GM19467 (cell line): ENCODE results near the gene COL4A5.

Experiments used
- ATAC-seq: cut with Tn5 transposase; IDR thresholded peaks from one replicate; pipeline ENCODE4 v1.9.1; 2021; ENCODE audit warnings: mild to moderate bottlenecking, moderate library complexity; ENCODE audit not compliant: unreplicated experiment

COL4A5 gene

DNA sequence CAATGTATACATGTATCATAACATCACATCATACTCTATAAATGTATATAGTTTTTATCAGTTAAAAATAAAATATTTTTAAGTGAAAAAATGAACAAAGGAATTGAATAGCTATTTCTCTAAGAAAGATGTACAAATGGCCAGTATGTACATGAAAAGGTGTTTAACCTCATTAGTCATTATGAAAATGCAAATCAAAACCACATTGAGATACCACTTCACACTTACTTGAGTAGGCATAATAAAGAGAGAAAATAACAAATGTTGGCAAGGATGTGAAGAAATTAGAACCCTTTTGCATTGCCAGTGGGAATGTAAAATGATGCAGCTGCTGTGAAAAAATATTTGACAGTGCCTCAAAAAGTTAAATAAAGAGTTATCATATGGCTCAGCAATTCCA lies 201.2 kb downstream of the COL4A5 start:
- ATAC-seq, result no peak

GRCh38 chrX:108641589-108642272 lies 202.1 kb downstream of the COL4A5 start:
- ATAC-seq, result no peak

DNA sequence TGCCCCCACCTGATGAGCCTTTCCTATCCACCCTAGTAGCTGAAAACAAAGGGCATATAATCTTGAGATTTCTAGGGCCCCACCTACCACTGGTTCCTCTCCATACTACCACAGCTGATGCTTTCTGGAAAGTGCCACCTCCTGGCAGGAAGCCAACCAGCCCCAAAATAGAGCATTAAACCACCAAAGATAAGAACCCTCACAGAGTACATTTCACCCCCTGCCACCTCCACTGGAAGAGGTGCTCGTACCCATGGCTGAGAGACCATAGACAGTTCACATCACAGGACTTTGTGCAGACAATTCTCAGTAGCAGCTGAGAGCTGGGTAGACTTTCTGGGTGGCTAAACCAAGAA lies 202.6 kb downstream of the COL4A5 start:
- ATAC-seq, result no peak

DNA sequence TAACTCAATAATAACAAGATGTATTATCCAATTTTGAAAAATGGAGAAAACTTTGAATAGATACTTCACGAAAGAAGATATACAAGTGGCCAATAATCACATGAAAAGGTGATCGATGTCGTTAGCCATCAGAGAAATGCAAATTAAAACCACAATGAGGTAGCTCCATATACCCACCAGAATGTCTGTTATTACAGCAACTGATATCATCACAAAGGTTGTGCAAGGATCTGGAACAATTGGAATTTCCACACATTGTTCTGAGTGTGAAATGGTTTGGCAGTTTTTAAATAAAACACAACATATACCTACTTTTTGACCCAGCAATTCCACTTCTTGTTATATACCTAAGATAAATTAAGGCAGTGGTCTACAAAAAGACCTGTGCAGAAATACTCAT lies 225.1 kb downstream of the COL4A5 start:
- ATAC-seq, result no peak

DNA sequence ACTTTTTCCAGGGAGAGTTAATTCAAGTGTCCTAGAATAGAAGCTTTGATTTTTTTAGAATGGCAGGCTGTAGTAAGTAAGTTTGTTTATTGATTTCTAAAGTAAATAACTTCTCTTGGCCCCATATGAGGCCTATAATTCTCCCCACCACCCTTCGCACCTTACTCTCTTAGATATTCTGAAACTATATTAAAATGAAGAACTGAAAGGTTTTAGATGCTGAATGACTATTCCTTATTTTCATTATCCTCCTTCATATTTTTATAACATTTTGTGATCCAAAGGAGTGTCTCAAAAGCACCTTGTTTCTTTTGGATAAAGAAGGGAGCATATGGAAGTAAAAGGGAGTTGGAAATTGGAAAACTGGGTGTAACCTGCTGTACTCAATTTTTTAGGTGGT lies 226.5 kb downstream of the COL4A5 start:
- no peak for ATAC-seq

DNA sequence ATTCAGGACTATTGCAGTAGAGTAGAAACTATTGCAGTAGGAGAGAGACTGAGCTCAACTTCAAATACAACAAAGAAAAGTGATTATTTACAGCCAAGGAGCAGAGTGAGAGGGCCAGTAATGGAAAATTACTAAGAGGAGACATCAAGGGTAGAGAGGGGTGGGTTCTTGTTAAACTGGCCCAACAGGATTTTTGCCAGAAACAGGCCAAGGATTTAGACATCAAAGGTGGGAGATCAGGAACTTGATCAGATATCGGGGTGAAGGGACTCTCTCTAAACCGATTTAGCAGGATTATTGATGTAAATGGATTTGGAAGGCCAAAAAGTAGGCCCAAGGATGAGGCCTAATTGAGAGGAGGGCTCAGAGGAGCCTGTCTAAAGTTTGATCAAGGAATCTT lies 231.9 kb downstream of the COL4A5 start:
- no peak for ATAC-seq

DNA sequence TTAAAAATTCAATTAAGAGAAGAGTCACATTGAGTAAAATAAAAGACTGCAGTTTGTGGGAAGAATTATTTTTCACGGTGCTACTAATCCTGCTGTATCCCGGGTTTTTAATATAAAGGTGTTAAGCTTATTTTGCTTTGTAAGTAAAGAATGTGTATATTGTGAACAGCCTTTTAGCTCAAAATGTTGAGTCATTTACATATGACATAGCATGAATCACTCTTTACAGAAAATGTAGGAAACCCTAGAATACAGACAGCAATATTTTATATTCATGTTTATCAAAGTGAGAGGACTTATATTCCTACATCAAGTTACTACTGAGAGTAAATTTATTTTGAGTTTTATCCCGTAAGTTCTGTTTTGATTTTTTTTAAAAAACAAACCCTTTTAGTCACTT lies 257.1 kb downstream of the COL4A5 start:
- ATAC-seq, result no peak

DNA sequence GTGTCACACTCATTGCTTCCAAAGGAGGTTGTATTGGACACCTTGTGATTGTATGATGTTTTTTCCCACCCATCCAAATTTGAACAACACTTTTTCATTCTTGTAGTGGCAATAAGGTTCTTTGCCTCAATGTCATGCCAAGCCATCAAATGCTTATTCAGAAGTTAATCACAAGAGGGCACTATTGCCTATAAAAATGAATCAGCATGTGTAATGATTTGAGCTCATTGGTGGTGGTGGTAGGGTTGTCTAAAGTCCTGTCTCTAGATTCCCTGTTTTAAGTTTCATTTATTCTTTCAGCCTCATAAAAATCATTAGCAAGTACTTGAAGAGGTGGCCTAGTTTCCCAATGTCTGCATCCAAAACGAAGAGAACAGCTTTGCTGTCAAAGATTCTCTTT lies 259.7 kb downstream of the COL4A5 start:
- ATAC-seq, result no peak

GRCh38 chrX:108701633-108702032 lies 262.0 kb downstream of the COL4A5 start:
- ATAC-seq, result no peak

GRCh38 chrX:108702530-108702929 lies 262.9 kb downstream of the COL4A5 start:
- no peak for ATAC-seq

GRCh38 chrX:108704839-108705238 lies 265.2 kb downstream of the COL4A5 start:
- no peak for ATAC-seq

- no peak for ATAC-seq
Measured at GRCh38 chrX:108712886-108713285, 273.2 kb downstream of the COL4A5 start.

DNA sequence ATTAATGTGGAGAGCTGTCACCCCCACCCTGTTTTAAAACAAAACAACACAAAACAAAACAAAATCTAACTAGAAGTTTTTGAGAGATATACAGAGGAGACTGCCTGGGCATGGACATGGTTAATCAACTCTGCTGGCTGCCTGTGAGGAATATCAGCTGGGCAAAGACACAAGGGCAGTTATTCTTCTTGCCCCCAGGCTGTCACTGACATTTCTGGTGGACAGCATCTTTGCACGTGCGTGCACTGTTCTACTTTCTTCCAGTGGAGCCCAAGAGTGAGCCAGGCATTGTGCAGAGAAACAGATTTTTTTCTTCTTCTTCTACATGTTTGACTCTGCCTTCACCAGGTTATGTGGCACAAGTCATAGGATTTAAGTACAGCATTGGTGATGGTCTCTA lies 282.9 kb downstream of the COL4A5 start:
- ATAC-seq, result no peak

GRCh38 chrX:108726748-108727147 lies 287.1 kb downstream of the COL4A5 start:
- ATAC-seq, result no peak

GRCh38 chrX:108731153-108731552 lies 291.5 kb downstream of the COL4A5 start:
- no peak for ATAC-seq

DNA sequence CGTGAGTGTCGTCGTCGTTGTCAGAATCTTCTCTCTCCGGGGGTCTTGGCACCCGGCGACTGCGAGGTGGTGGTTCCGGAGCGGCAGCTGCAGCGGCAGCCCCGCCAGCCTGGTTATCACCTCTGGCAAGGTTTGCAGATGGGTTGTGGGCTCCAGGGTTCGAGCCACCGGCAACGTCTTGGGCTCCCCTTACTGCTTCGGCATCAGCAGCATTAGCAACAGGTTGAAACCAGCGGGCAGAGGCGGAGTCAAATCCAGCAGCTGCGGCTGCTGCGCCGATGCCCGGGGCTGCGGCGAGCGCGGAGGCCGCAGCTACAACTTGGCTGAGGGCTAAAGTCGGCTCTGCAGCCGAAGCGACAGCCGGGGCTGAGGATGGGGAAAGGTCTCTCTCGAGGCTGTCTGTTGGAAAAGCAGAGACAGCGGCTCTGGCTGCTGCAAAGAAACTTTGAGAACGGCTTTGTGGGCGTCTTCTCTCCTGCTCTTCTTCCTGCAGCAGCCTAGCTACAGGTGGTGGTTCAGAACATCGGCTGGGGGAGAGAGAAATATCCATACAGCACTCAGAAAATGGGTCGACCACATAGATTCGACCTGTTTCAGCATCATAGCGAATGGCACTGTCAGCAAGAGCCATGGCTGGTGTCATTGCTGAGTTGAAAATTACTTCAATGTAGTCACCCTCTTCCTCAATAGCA lies 293.1 kb downstream of the COL4A5 start:
- ATAC-seq, result no peak

GRCh38 chrX:108734426-108734825 lies 294.8 kb downstream of the COL4A5 start:
- no peak for ATAC-seq

- no peak for ATAC-seq
Measured at GRCh38 chrX:108735091-108735678, 295.5 kb downstream of the COL4A5 start.

DNA sequence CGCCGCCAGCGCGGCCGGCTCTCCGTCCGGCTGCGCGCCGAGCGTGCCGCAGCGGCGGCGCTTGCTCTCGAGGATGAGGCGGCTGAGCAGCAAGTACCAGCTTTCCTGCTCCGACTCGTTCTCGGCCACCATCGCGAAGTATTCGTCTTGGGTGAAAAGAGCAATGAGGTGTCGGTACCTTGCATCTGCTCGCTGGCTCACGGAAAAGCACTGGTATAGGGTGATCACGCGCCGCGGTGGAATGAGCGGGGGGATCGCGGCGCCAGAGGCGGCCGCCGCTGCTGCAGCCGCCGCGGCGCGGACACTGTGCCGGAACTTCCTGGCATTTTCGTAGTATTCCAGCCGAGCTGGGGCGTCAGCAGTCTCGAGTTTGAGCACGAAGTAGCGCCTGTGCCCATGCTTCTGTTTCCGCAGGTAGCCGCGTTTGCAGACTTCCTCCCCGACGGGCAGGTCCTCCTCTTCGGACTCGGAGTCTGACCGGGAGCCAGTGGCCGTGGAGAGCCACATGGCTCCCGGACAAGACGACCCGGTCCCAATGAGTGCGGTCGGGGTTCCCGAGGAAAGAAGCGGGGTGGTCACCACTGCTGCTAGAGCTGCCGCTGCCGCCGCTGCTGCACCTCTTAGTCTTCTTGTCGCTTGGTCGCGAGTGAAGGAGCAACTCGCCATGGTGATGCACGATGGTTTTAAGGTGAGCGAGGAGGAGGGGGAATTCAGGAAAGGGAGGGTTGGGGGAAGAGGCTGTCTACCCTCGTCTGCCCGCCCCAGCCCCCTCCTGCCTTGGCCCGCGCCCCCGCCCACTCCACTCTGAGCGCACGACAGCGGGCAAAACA lies 296.3 kb downstream of the COL4A5 start:
- ATAC-seq, result no peak

DNA sequence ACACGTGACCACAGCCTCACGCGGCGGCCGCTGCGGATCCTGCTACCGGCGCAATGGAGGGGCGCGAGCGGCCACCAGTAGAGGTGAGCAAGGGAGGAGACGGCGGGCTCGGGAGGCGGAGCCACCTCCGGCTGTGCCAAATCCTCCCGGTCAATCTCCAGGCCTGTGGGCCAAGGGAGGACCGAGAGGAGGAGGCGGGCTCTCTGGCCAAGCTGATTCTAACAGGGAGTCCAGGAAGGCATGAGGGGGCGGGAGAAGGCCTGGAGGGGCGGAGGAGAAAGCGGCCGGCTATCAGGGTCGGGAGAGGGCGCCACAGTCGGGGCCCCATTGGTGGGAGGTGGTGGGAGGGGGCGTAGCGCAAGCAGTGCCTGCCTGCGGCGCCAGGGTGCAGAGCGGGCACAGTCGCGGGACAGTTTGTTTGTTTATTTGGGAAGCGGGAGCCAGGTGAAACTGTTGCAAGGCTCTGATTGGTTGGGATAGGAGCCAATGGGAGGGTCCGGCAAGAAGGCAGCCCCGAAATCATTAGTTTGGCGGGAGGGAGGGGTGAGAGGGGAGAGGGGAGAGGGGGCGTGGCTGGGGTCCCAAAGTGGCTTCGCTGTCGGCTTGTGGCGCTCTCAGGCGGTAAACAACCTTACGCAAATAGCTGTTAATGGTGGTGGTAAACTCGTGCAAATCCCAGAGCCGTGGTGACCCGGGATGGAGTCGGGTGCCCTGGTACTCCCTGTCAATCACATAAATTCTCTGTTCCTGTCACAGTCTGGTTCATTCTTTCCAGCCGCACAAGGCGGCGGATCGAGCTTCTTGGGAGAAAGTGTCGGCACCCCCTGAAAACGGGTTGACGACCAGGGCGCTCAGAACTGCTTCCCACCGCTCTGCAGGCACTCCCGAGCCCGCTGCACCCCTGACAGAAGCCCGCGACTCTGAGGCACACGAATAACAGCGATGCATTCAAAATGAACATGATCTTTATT lies 297.2 kb downstream of the COL4A5 start, which contains the start of gene IRS4:
Gene IRS4, minus strand, starts transcription at position 55 of the 971 bp plus-strand sequence.
- ATAC-seq, result no peak
